SK-N-SH (cell line): Measurements from ENCODE around the gene SPA17. TPM values are rescaled to one million over a fixed set of nuclear protein-coding genes. Genes with fewer than 3 reads are reported as not detected.

Experiments used
- CTCF ChIA-PET: fragments of 300-600, 350-600 bp; formaldehyde crosslinking; extraction: SDS; loops from one replicate; lab custom pipeline; 2021; lab: Yijun Ruan, JAX
- POLR2A ChIA-PET: fragments of 350-600 bp; sonication (Branson Sonifier 250); formaldehyde crosslinking; extraction: SDS; loops from one replicate; lab custom pipeline; 2020; ENCODE audit warnings: antibody characterized with exemption, inconsistent platforms; lab: Yijun Ruan, JAX
- DNase-seq: peaks from one replicate; pipeline ENCODE4 v3.0.0; 2012
- H2AFZ ChIP-seq: fragments of 200-600 bp; sonication (generic); 2 replicates; pipeline ENCODE4 v1.8.1; 2016; ENCODE audit warnings: antibody characterized with exemption, mild to moderate bottlenecking, low read depth
- H3F3A ChIP-seq: fragments of 200-600 bp; sonication (generic); replicated peaks from 2 replicates; pipeline ENCODE3; 2016; ENCODE audit warnings: antibody characterized with exemption, mild to moderate bottlenecking; ENCODE audit not compliant: insufficient read depth
- H3K27ac ChIP-seq, 2 experiments: fragments of 200-500 bp in 1 of 2; fragments of 200-600 bp in 1 of 2; sonication (Bioruptor generic) in 1 of 2; sonication (generic), shearing (Covaris generic) in 1 of 2; 2 replicates each; pipeline versions ENCODE4 v1.5.1 to v1.6.1; 2014 to 2016; ENCODE audit warnings: low read depth in 2 of 2, inconsistent platforms in 1 of 2, low read length in 1 of 2, mild to moderate bottlenecking in 1 of 2, mixed read lengths in 1 of 2
- H3K27me3 ChIP-seq: fragments of 200-600 bp; sonication (generic), shearing (Covaris generic); 2 replicates; pipeline ENCODE4 v1.6.1; 2016; ENCODE audit warnings: mixed run types; ENCODE audit not compliant: insufficient read depth
- H3K36me3 ChIP-seq, 2 experiments: fragments of 200-500 bp in 1 of 2; fragments of 200-600 bp in 1 of 2; sonication (Bioruptor generic) in 1 of 2; sonication (generic) in 1 of 2; replicated peaks in 1 of 2; 2 replicates each; pipeline versions ENCODE3 to v1.5.1; 2014 to 2016; ENCODE audit warnings: low read length in 1 of 2, mild to moderate bottlenecking in 1 of 2; ENCODE audit not compliant: insufficient read depth in 2 of 2, control insufficient read depth in 1 of 2
- H3K4me1 ChIP-seq, 2 experiments: fragments of 200-500 bp in 1 of 2; fragments of 200-600 bp in 1 of 2; sonication (Bioruptor generic) in 1 of 2; sonication (generic), shearing (Covaris generic) in 1 of 2; 2 replicates each; pipeline versions ENCODE4 v1.5.1 to v1.6.1; 2014 to 2016; ENCODE audit warnings: low read depth in 1 of 2, low read length in 1 of 2, mixed run types in 1 of 2; ENCODE audit not compliant: insufficient read depth in 2 of 2, control insufficient read depth in 1 of 2
- H3K4me2 ChIP-seq: fragments of 200-600 bp; sonication (generic), shearing (Covaris generic); 2 replicates; pipeline ENCODE4 v1.6.1; 2017; ENCODE audit warnings: mixed run types
- H3K4me3 ChIP-seq, 2 experiments: fragments of 200-500 bp in 1 of 2; fragments of 200-600 bp in 1 of 2; sonication (Bioruptor generic) in 1 of 2; sonication (generic), shearing (Covaris generic) in 1 of 2; 2 replicates each; pipeline versions ENCODE4 v1.5.1 to v1.8.1; 2014 to 2016; ENCODE audit warnings: low read depth in 2 of 2, inconsistent platforms in 1 of 2, low read length in 1 of 2, mild to moderate bottlenecking in 1 of 2, mixed read lengths in 1 of 2, moderate library complexity in 1 of 2
- H3K79me2 ChIP-seq: fragments of 200-600 bp; sonication (generic); 2 replicates; pipeline ENCODE4 v1.8.1; 2017; ENCODE audit warnings: mild to moderate bottlenecking; ENCODE audit not compliant: insufficient read depth
- H3K9ac ChIP-seq: fragments of 200-600 bp; sonication (generic); 2 replicates; pipeline ENCODE4 v1.6.1; 2017; ENCODE audit warnings: mixed run types
- H3K9me2 ChIP-seq: fragments of 200-600 bp; sonication (generic); 2 replicates; pipeline ENCODE4 v1.6.1; 2017; ENCODE audit warnings: mixed run types
- H3K9me3 ChIP-seq: fragments of 200-600 bp; sonication (generic); 2 replicates; pipeline ENCODE4 v1.6.1; 2017; ENCODE audit warnings: mixed run types, mild to moderate bottlenecking, moderate library complexity
- H4K20me1 ChIP-seq: fragments of 200-600 bp; sonication (generic); 2 replicates; pipeline ENCODE4 v1.6.1; 2017; ENCODE audit warnings: mild to moderate bottlenecking, mixed run types; ENCODE audit not compliant: insufficient read depth
- CHD2 ChIP-seq: fragments of 150-350 bp; IDR thresholded peaks from 2 replicates; pipeline ENCODE4 v1.6.1; 2018; ENCODE audit warnings: low read length; ENCODE audit not compliant: partially characterized antibody
- ELF1 ChIP-seq: IDR thresholded peaks from 2 replicates; pipeline ENCODE4 v1.4.0; 2012
- FOXJ3 ChIP-seq: sonication (generic); formaldehyde crosslinking; IDR thresholded peaks from 2 replicates; pipeline ENCODE4 v1.5.1; 2020; ENCODE audit warnings: mild to moderate bottlenecking, missing genetic modification reagents
- FOXM1 ChIP-seq: IDR thresholded peaks from 2 replicates; pipeline ENCODE4 v1.4.0; 2012; ENCODE audit warnings: low read depth, mild to moderate bottlenecking
- GATA2 ChIP-seq: sonication (generic); formaldehyde crosslinking; IDR thresholded peaks from 2 replicates; pipeline ENCODE4 v1.5.0; 2020; ENCODE audit warnings: mild to moderate bottlenecking, missing genetic modification reagents
- IRF3 ChIP-seq: fragments of 150-350 bp; IDR thresholded peaks from 2 replicates; pipeline ENCODE4 v1.6.1; 2016; ENCODE audit warnings: mild to moderate bottlenecking, low read depth, low read length
- JUND ChIP-seq: IDR thresholded peaks from 2 replicates; pipeline ENCODE4 v1.4.0; 2012
- MEF2A ChIP-seq: IDR thresholded peaks from 2 replicates; pipeline ENCODE4 v1.4.0; 2012; ENCODE audit warnings: low read depth, borderline replicate concordance
- MXI1 ChIP-seq: IDR thresholded peaks from 2 replicates; pipeline ENCODE4 v1.6.1; 2012; ENCODE audit warnings: mild to moderate bottlenecking, low read depth, low read length, improper control_type of control experiment
- RAD21 ChIP-seq: IDR thresholded peaks from 2 replicates; pipeline ENCODE4 v1.6.1; 2012; ENCODE audit warnings: mild to moderate bottlenecking, low read length
- RCOR1 ChIP-seq: fragments of 150-350 bp; IDR thresholded peaks from 2 replicates; pipeline ENCODE4 v1.6.1; 2017; ENCODE audit warnings: antibody characterized with exemption, low read length
- REST ChIP-seq: IDR thresholded peaks from 2 replicates; pipeline ENCODE4 v1.6.1; 2012; ENCODE audit warnings: mild to moderate bottlenecking, low read depth, low read length, moderate library complexity
- RXRA ChIP-seq: IDR thresholded peaks from 2 replicates; pipeline ENCODE4 v1.4.0; 2012; ENCODE audit warnings: low read depth, mild to moderate bottlenecking, borderline replicate concordance
- SMC3 ChIP-seq: IDR thresholded peaks from 2 replicates; pipeline ENCODE4 v1.6.1; 2012; ENCODE audit warnings: low read depth, low read length, improper control_type of control experiment
- TEAD4 ChIP-seq: IDR thresholded peaks from 2 replicates; pipeline ENCODE4 v1.4.0; 2012; ENCODE audit warnings: mild to moderate bottlenecking, borderline replicate concordance; ENCODE audit not compliant: insufficient read depth
- USF2 ChIP-seq: fragments of 150-350 bp; IDR thresholded peaks from 2 replicates; pipeline ENCODE4 v1.6.1; 2017; ENCODE audit warnings: antibody characterized with exemption, low read length, low read depth, borderline replicate concordance
- ZBTB33 ChIP-seq: IDR thresholded peaks from 2 replicates; pipeline ENCODE4 v1.4.0; 2012; ENCODE audit warnings: low read depth, borderline replicate concordance
- WGBS: methylation state at CpG from one replicate; pipeline ENCODE4 v1.1.6; 2017; ENCODE audit warnings: low lambda C conversion rate; 5-methylcytosine and 5-hydroxymethylcytosine counted together
- polyA plus RNA-seq, 3 experiments: library from polyadenylated mRNA; depleted of rRNA; stranded (reverse); fragments of >200 nt; gene quantifications; 2 replicates each; pipeline ENCODE4 v1.2.3, GENCODE V29; 2012
- TF ChIP-seq, protein P1 (sequence below): IDR thresholded peaks from 2 replicates; pipeline ENCODE4; 2012

Gene SPA17
- polyA plus RNA-seq, 1 of the 3 experiments (the other 2 are of a cell fraction) = 7.7 TPM

DNA sequence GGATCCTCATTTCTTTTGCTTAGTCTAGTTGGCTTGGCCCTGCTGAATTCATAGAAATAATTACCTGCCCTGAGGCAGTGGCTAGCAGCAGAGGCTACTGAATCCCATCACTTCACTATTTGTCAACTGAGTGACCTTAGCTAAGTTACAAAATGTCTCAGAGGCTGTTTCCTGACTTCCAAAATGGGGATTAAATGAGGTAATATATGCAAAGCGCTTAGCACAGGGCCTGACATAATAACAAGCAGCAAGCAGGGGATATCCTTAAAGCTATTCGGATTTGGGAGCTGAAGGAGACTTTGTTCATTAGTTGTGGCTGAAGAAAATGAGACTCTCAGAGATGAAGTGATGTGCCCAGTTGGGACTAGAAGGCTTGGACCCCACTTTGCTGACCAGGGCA is 68.9 kb downstream of the SPA17 start:
- H3K79me2 ChIP-seq = no peaks in the 10 kb centered on the region
- H3K4me1 ChIP-seq = peaks cover 0 to 12% of the 10 kb centered on the region in 2 experiments; a peak in 2 of 4 replicates
- 67% methylated on average over 2 of the region's 2 CpGs for WGBS
- no peak for DNase-seq
- no peaks in the 10 kb centered on the region for H4K20me1 ChIP-seq
- H3K4me3 ChIP-seq = no peak overlapping the region
- TF ChIP-seq IRF3 (no peak), RAD21 (no peak), JUND (no peak), RXRA (no peak), MXI1 (no peak), USF2 (no peak), TEAD4 (no peak), FOXJ3 (no peak), MEF2A (no peak), RCOR1 (no peak), GATA2 (CRISPR knock-in tag) (no peak), ZBTB33 (no peak), FOXM1 (no peak), CHD2 (no peak), REST (no peak), SMC3 (no peak), ELF1 (no peak)
- TF ChIP-seq, protein P1, sequence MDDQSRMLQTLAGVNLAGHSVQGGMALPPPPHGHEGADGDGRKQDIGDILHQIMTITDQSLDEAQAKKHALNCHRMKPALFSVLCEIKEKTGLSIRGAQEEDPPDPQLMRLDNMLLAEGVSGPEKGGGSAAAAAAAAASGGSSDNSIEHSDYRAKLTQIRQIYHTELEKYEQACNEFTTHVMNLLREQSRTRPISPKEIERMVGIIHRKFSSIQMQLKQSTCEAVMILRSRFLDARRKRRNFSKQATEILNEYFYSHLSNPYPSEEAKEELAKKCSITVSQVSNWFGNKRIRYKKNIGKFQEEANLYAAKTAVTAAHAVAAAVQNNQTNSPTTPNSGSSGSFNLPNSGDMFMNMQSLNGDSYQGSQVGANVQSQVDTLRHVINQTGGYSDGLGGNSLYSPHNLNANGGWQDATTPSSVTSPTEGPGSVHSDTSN = no peak
- no peak overlapping the region for H3K4me2 ChIP-seq
- H3K27ac ChIP-seq = no peak overlapping the region
- H3K9me3 ChIP-seq = no peaks in the 10 kb centered on the region
- no peak overlapping the region for H2AFZ ChIP-seq
- H3K9me2 ChIP-seq = no peaks in the 10 kb centered on the region
- ChIA-PET CTCF (interaction anchor here (0.8 to 1.9 kb wide), 4 partner anchors 15 to 125 kb away, joined by 3 to 4 read pairs (median 3); no protein-coding TSS in a partner anchor), POLR2A (no interaction called here)
- H3F3A ChIP-seq = peaks cover 3% of the 10 kb centered on the region
- no peaks in the 10 kb centered on the region for H3K36me3 ChIP-seq
- no peaks in the 10 kb centered on the region for H3K27me3 ChIP-seq
- H3K9ac ChIP-seq = no peak overlapping the region
